ENCODE results near the gene PRPH2. TPM values are rescaled to one million over a fixed set of nuclear protein-coding genes. Genes with fewer than 3 reads are reported as not detected.

PRPH2 gene
- total RNA-seq, 4 donors from 2014 or later: 0.16 TPM; not detected in 3

GRCh38 chr6:42745640-42746462 lies 23.5 kb upstream of the PRPH2 start, which contains the start of gene TBCC:
TBCC (minus strand) TSS chr6:42746103; CDS start chr6:42746073, 30 bp downstream.
- intact Hi-C loops (cut with DNase I; ENCODE audit: low total_unique reads): no loop called here
- DNase-seq (ENCODE audit: low spot score in 2 of 2): peak; percentile 97 to 99
- 0% methylated on average over 55 to 57 of the region's 57 CpGs for WGBS, 2 donors
- TF ChIP-seq CTCF (IDR thresholded peaks at IDR 0.05) (no peak), POLR2A (IDR thresholded peaks at IDR 0.05) (peak in 1 of 2 donors; percentile 83)
- H3K4me3 ChIP-seq (ENCODE audit: low read depth, poor library complexity, severe bottlenecking): peak within 1 kb of the TSS; percentile 89

GRCh38 chr6:42745083-42745639 lies 22.8 kb upstream of the PRPH2 start:
- intact Hi-C loops (cut with DNase I; ENCODE audit: low total_unique reads): no loop called here
- DNase-seq (ENCODE audit: low spot score in 2 of 2): peak in 1 of 2 donors; percentile 24
- WGBS, 2 donors: 1 to 3% methylated on average over 22 to 24 of the region's 29 CpGs
- H3K4me3 ChIP-seq (ENCODE audit: low read depth, poor library complexity, severe bottlenecking): peak overlapping the region; percentile 89
- TF ChIP-seq CTCF (IDR thresholded peaks at IDR 0.05) (no peak), POLR2A (IDR thresholded peaks at IDR 0.05) (no peak)

GRCh38 chr6:42744351-42744893 lies 22.0 kb upstream of the PRPH2 start:
- no peak for DNase-seq (ENCODE audit: low spot score in 2 of 2)
- no peak overlapping the region for H3K4me3 ChIP-seq (ENCODE audit: low read depth, poor library complexity, severe bottlenecking)
- TF ChIP-seq CTCF (IDR thresholded peaks at IDR 0.05) (no peak), POLR2A (IDR thresholded peaks at IDR 0.05) (no peak)
- intact Hi-C loops (cut with DNase I; ENCODE audit: low total_unique reads): no loop called here
- 61 to 64% methylated on average over 21 of the region's 21 CpGs for WGBS, 2 donors

- H3K4me3 ChIP-seq (ENCODE audit: low read depth, poor library complexity, severe bottlenecking): no peak overlapping the region
- TF ChIP-seq CTCF (IDR thresholded peaks at IDR 0.05) (no peak), POLR2A (IDR thresholded peaks at IDR 0.05) (no peak)
- intact Hi-C loops (cut with DNase I; ENCODE audit: low total_unique reads): no loop called here
- 48 to 64% methylated on average over 5 of the region's 5 CpGs for WGBS, 2 donors
- no peak for DNase-seq (ENCODE audit: low spot score in 2 of 2)
Measured at GRCh38 chr6:42742116-42742894, 19.9 kb upstream of the PRPH2 start.

- intact Hi-C loops (cut with DNase I; ENCODE audit: low total_unique reads): no loop called here
- TF ChIP-seq CTCF (IDR thresholded peaks at IDR 0.05) (no peak), POLR2A (IDR thresholded peaks at IDR 0.05) (no peak)
- no peak for DNase-seq (ENCODE audit: low spot score in 2 of 2)
- 63 to 79% methylated on average over 3 of the region's 3 CpGs for WGBS, 2 donors
- H3K4me3 ChIP-seq (ENCODE audit: low read depth, poor library complexity, severe bottlenecking): no peak overlapping the region
Measured at GRCh38 chr6:42740725-42741124, 18.3 kb upstream of the PRPH2 start.

Measured in lower leg skin (tissue), 4 donors.